ENCODE measurements around the gene PTGES2.

DNA sequence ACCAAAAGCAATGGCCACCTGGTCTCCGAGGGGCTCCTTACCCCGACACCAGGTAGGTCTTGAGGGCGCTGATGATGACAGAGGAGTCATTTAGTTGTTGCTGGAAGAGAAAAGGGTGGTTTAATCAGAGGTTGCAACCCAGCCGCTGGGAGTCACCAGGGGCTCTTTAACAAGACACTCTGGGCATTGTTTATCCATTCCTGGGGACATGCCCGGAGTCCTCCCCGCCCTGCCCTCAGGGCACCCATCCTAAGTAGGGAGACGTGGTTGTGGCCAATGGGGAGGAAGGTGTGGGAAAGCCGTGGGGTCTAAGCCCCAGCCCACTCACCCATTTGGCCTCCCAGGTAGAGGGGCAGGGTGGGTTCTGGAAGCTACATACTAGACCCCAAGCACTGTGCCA is 3.1 kb downstream of the PTGES2 start:
- TF ChIP-seq, protein P1, sequence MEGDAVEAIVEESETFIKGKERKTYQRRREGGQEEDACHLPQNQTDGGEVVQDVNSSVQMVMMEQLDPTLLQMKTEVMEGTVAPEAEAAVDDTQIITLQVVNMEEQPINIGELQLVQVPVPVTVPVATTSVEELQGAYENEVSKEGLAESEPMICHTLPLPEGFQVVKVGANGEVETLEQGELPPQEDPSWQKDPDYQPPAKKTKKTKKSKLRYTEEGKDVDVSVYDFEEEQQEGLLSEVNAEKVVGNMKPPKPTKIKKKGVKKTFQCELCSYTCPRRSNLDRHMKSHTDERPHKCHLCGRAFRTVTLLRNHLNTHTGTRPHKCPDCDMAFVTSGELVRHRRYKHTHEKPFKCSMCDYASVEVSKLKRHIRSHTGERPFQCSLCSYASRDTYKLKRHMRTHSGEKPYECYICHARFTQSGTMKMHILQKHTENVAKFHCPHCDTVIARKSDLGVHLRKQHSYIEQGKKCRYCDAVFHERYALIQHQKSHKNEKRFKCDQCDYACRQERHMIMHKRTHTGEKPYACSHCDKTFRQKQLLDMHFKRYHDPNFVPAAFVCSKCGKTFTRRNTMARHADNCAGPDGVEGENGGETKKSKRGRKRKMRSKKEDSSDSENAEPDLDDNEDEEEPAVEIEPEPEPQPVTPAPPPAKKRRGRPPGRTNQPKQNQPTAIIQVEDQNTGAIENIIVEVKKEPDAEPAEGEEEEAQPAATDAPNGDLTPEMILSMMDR (IDR thresholded peaks at IDR 0.05) = no peak
- TF ChIP-seq POLR2A (IDR thresholded peaks at IDR 0.05) = no peak
